Right lobe of liver (tissue), 6 donors: Measurements from ENCODE around the gene BEND7. TPM values are rescaled to one million over a fixed set of nuclear protein-coding genes. Genes with fewer than 3 reads are reported as not detected.

Experiments used
- ATAC-seq, 4 donors: fragments of 200-7000 bp; cut with Tn5 transposase; one replicate each; pipeline ENCODE4 v1.9.1; 2020; ENCODE audit warnings: mild to moderate bottlenecking in 4 of 4, moderate library complexity in 4 of 4
- DNase-seq, 3 donors: peaks; one replicate each; pipeline ENCODE4 v3.0.0-alpha.2; 2020
- H3K27ac ChIP-seq, 3 donors: fragments of 200-600 bp; one replicate each; pipeline ENCODE4 v1.8.0; 2022
- H3K27me3 ChIP-seq, 2 donors: fragments of 200-600 bp; one replicate each; pipeline ENCODE4 v1.8.0; 2022
- H3K36me3 ChIP-seq, 4 donors: fragments of 200-600 bp; sonication (generic) in 1 of 4; one replicate each; pipeline versions ENCODE4 v1.5.1 to v1.8.0; 2017 to 2022; ENCODE audit warnings: control low read depth in 1 of 4
- H3K4me1 ChIP-seq, 4 donors: fragments of 200-600 bp; sonication (generic) in 1 of 4; one replicate each; pipeline versions ENCODE4 v1.5.1 to v1.8.0; 2017 to 2022; ENCODE audit warnings: control low read depth in 1 of 4
- H3K4me3 ChIP-seq, 3 donors: fragments of 200-600 bp; one replicate each; pipeline ENCODE4 v1.8.0; 2022
- H3K9me3 ChIP-seq, 4 donors: fragments of 200-600 bp; sonication (generic) in 1 of 4; one replicate each; pipeline versions ENCODE4 v1.5.1 to v1.8.0; 2017 to 2022; ENCODE audit warnings: control low read depth in 1 of 4
- POLR2A ChIP-seq: fragments of 450-650 bp; IDR thresholded peaks from one replicate; pipeline ENCODE4 v1.6.1; 2017; ENCODE audit warnings: antibody characterized with exemption, mild to moderate bottlenecking
- WGBS: methylation state at CpG from one replicate; pipeline ENCODE4 v1.1.6; 2018; ENCODE audit warnings: low coverage, low lambda C conversion rate; ENCODE audit not compliant: insufficient coverage; ENCODE audit errors: missing lambda C conversion rate; 5-methylcytosine and 5-hydroxymethylcytosine counted together
- intact Hi-C, 2 donors: fragments of 100-400 bp; cut with DNase I; formaldehyde crosslinking; loops; one replicate each; pipeline versions ENCODE4 v1.11.2 to v1.14.1; 2022
- total RNA-seq, 6 experiments: library from RNA; depleted of rRNA in 2 of 6; stranded (reverse); fragments of >200 nt in 2 of 6; fragmentation: NEBNext Ultra II Directional in 3 of 6; extraction: Animal tissue kit (Norgen Biotek cat#: 25700) in 3 of 6; gene quantifications; one replicate each; pipeline versions ENCODE4 v1.1.0 to v1.2.4, GENCODE V29; 2016 to 2023
- TF ChIP-seq, protein P1 (sequence below), 4 donors: fragments of 200-600 bp in 3 of 4; fragments of 450-650 bp in 1 of 4; IDR thresholded peaks; one replicate each; pipeline versions ENCODE4 v1.5.1 to v1.8.0; 2016 to 2022; ENCODE audit warnings: antibody characterized with exemption in 4 of 4, mild to moderate bottlenecking in 2 of 4
- donor health status: DM: no; HTN: yes; CAD: no.
- donor health status: DM: no; HTN: no; CAD: no.
- donor health status: DM: no; HTN: no; CAD: no.
- donor health status: DM: no; HTN: yes; CAD: no.
- donor health status: DM: no; HTN: yes; CAD: no.

BEND7 gene
- total RNA-seq, 6 experiments from 2014 or later = 14.5 to 21.5 (median 15.6) TPM

DNA sequence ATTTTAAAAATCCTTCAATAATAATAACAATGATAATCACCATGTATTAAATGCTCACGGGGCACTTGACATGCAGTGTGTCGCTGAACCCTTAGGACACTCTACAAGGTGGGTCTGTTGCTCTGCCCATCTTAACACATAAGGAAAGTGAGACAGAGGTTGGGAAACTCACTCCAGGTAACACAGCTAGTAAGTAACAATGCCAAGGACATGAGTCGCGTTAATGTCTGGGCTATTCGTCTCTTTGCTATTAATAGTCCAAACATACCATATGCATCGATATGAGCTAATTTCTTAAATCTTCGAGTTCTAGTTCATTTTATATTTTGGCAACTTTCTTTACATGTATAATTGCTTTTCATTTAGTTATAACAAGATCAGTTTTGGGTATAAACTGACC is 79.5 kb downstream of the BEND7 start:
- DNase-seq = no peak
- TF ChIP-seq, protein P1, sequence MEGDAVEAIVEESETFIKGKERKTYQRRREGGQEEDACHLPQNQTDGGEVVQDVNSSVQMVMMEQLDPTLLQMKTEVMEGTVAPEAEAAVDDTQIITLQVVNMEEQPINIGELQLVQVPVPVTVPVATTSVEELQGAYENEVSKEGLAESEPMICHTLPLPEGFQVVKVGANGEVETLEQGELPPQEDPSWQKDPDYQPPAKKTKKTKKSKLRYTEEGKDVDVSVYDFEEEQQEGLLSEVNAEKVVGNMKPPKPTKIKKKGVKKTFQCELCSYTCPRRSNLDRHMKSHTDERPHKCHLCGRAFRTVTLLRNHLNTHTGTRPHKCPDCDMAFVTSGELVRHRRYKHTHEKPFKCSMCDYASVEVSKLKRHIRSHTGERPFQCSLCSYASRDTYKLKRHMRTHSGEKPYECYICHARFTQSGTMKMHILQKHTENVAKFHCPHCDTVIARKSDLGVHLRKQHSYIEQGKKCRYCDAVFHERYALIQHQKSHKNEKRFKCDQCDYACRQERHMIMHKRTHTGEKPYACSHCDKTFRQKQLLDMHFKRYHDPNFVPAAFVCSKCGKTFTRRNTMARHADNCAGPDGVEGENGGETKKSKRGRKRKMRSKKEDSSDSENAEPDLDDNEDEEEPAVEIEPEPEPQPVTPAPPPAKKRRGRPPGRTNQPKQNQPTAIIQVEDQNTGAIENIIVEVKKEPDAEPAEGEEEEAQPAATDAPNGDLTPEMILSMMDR (IDR thresholded peaks at IDR 0.05) = no peak
- TF ChIP-seq POLR2A = no peak
- 79% methylated on average over 7 of the region's 7 CpGs for WGBS
- Histone ChIP-seq H3K4me1 (peaks cover 0 to 8% (median 0%) of the 10 kb centered on the region in 4 donors), H3K27ac (no peak overlapping the region), H3K36me3 (no peaks in the 10 kb centered on the region), H3K9me3 (no peaks in the 10 kb centered on the region), H3K27me3 (no peaks in the 10 kb centered on the region), H3K4me3 (no peak overlapping the region)
- intact Hi-C loops = no loop called here
- no peak for ATAC-seq

DNA sequence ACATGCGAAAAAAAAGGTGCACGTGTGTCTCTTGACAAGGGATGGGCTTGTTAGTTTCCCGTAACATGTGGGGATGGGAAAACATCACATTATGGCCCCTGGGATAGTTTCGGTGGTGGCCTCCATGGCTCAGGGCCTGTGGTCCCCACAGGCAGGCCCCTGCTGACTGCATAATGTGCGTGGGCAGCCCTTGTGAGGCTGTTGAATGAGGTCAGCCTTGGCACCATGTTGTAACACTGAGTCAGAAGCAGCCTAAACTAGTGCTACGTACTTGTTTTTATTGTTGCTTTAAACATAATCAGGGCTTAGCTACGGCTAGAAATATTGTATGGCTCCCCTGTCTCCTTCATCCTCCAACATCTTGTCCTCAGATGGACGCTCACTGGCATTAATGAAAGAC is 80.6 kb downstream of the BEND7 start:
- intact Hi-C loops = no loop called here
- H3K27ac ChIP-seq = no peak overlapping the region
- TF ChIP-seq, protein P1 (IDR thresholded peaks at IDR 0.05) = no peak
- no peak for TF ChIP-seq POLR2A
- no peaks in the 10 kb centered on the region for H3K36me3 ChIP-seq
- H3K4me3 ChIP-seq = no peak overlapping the region
- WGBS = 88% methylated on average over 8 of the region's 8 CpGs
- H3K27me3 ChIP-seq = no peaks in the 10 kb centered on the region
- DNase-seq (no peak), ATAC-seq (no peak)
- peaks cover 0 to 8% (median 0%) of the 10 kb centered on the region in 4 donors for H3K4me1 ChIP-seq
- H3K9me3 ChIP-seq = no peaks in the 10 kb centered on the region

DNA sequence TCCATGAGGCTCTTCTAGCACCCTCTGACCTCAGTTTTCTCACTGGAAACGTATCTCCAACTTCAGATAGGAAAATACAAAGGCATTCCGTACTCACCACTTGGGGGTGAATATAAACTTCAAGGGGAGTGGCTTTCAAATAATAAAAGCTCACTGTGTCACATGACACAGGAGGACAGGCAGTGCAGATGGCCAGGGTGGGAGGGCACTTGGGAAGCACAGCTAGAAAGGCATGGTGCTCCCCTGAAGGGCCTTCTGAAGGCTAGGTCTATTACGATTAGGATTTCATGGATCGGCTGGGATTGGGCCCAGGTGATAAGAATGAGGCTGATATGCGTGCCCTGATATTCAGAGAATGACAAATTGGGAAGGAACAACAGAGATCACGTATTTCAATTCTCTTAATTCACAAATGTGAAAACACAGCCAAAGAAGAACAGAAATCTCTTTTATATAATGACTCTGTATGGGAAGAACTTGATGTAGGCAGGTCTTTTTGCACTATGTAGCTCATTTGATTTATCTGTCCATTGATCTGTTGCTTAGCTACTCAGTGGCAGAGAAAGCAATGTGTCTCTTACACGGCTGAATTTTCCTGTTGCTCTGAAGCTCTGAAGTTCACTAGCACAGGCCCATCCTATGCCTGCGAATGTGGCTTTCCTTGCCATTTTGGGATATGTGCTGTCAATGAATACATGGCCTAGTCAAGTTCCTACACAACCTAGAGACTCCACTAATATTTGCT is 83.0 kb downstream of the BEND7 start:
- Histone ChIP-seq H3K4me1 (peaks cover 0 to 8% (median 0%) of the 10 kb centered on the region in 4 donors), H3K27ac (no peak overlapping the region), H3K27me3 (no peaks in the 10 kb centered on the region), H3K36me3 (no peaks in the 10 kb centered on the region), H3K9me3 (no peaks in the 10 kb centered on the region), H3K4me3 (no peak overlapping the region)
- no peak for ATAC-seq
- TF ChIP-seq, protein P1 (IDR thresholded peaks at IDR 0.05) = no peak
- no peak for TF ChIP-seq POLR2A
- no peak for DNase-seq
- 91% methylated on average over 8 of the region's 8 CpGs for WGBS
- intact Hi-C loops = no loop called here

DNA sequence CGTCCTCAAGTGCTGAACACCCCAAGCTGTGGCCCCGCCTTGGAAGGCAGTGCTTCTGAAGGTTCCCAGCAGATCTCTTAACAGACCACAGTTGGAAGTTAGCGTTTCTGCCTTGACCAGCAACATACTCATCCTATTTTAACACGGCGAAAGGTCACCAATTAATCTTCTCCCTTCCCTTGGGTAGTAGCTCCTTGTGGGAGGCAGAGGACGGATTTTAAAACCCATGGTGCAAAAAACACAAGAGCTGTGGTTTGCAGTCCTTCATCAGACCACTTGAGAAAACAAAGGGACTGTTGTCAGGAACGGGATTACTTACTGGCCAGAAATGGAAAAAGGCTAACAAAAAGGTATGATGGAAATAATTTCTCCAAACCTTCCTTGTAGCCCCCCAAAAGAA is 87.3 kb downstream of the BEND7 start:
- no peak overlapping the region for H3K4me3 ChIP-seq
- DNase-seq (no peak), ATAC-seq (no peak)
- H3K4me1 ChIP-seq = peaks cover 0 to 8% (median 4%) of the 10 kb centered on the region in 4 donors
- H3K27ac ChIP-seq = no peak overlapping the region
- intact Hi-C loops = no loop called here
- 89% methylated on average over 7 of the region's 7 CpGs for WGBS
- no peaks in the 10 kb centered on the region for H3K27me3 ChIP-seq
- TF ChIP-seq, protein P1 (IDR thresholded peaks at IDR 0.05) = no peak
- TF ChIP-seq POLR2A = no peak
- no peaks in the 10 kb centered on the region for H3K36me3 ChIP-seq
- no peaks in the 10 kb centered on the region for H3K9me3 ChIP-seq
